NCI-H2107 treated with DMSO at 0.1 percent for 48 hours (cell line): ENCODE measurements around the gene CRYBG1.
A peak's percentile ranks its signal among the peaks of the same experiment; 100 is the strongest.
"Not testable (repeated sequence)": the region's sequence is repeated elsewhere in the genome, so short reads cannot be mapped to it uniquely, and the experiment has no call there.

Experiments used
- DNase-seq: peaks from one replicate; lab custom pipeline; 2025; ENCODE audit not compliant: unreplicated experiment; lab: John Stamatoyannopoulos, UW

Gene CRYBG1

GRCh38 chr6:106373502-106374239 is 13.2 kb downstream of the CRYBG1 start:
- DNase-seq: peak; percentile 2

- no peak for DNase-seq
These were observed 16.6 kb downstream of the CRYBG1 start for GRCh38 chr6:106377061-106377540.

- no peak for DNase-seq
These were observed 19.4 kb downstream of the CRYBG1 start for GRCh38 chr6:106379951-106380350.

- no peak for DNase-seq
These were observed 19.9 kb downstream of the CRYBG1 start for GRCh38 chr6:106380407-106380806.

GRCh38 chr6:106381223-106381622 is 20.7 kb downstream of the CRYBG1 start:
- no peak for DNase-seq

GRCh38 chr6:106381881-106382280 is 21.4 kb downstream of the CRYBG1 start:
- DNase-seq: no peak

GRCh38 chr6:106383573-106383972 is 23.1 kb downstream of the CRYBG1 start:
- no peak for DNase-seq

GRCh38 chr6:106385530-106385929 is 25.0 kb downstream of the CRYBG1 start:
- DNase-seq: no peak

- no peak for DNase-seq
These were observed 27.4 kb downstream of the CRYBG1 start for GRCh38 chr6:106387875-106388274.

GRCh38 chr6:106390088-106390487 is 29.6 kb downstream of the CRYBG1 start:
- no peak for DNase-seq

- no peak for DNase-seq
These were observed 36.1 kb downstream of the CRYBG1 start for GRCh38 chr6:106396426-106397220.

GRCh38 chr6:106397431-106397830 is 36.9 kb downstream of the CRYBG1 start:
- no peak for DNase-seq

- DNase-seq: no peak
These were observed 38.1 kb downstream of the CRYBG1 start for GRCh38 chr6:106398621-106399020.

GRCh38 chr6:106405044-106405443 is 44.5 kb downstream of the CRYBG1 start:
- not testable (repeated sequence) for DNase-seq

- DNase-seq: no peak
These were observed 50.5 kb downstream of the CRYBG1 start for GRCh38 chr6:106411056-106411455.

GRCh38 chr6:106411643-106412200 is 51.2 kb downstream of the CRYBG1 start:
- no peak for DNase-seq

- DNase-seq: no peak
These were observed 52.5 kb downstream of the CRYBG1 start for GRCh38 chr6:106413016-106413415.

GRCh38 chr6:106413722-106414121 is 53.2 kb downstream of the CRYBG1 start:
- no peak for DNase-seq

- DNase-seq: no peak
These were observed 55.4 kb downstream of the CRYBG1 start for GRCh38 chr6:106415921-106416320.

- no peak for DNase-seq
These were observed 57.1 kb downstream of the CRYBG1 start for GRCh38 chr6:106417572-106418147.

- DNase-seq: no peak
These were observed 59.5 kb downstream of the CRYBG1 start for GRCh38 chr6:106419900-106420613.
